GM13976 (cell line): ENCODE results near the gene SPATA9.
A peak's percentile ranks its signal among the peaks of the same experiment; 100 is the strongest.

ENCODE experiments used
- DNase-seq: peaks from one replicate; pipeline ENCODE4 v3.0.0; 2012; ENCODE audit warnings: low spot score
- in situ Hi-C: fragments of 300-500 bp; cut with MboI; formaldehyde crosslinking; loops from one replicate; pipeline ENCODE4 v1.12.0; 2022; ENCODE audit warnings: low sequenced_read_pairs, mixed read lengths, inconsistent platforms; ENCODE audit not compliant: unreplicated experiment
- TF ChIP-seq, protein P1 (sequence below): IDR thresholded peaks from 2 replicates; pipeline ENCODE4 v1.5.1; 2012; ENCODE audit warnings: borderline replicate concordance, mild to moderate bottlenecking; ENCODE audit not compliant: insufficient read depth; ENCODE audit errors: extremely low read depth, missing control alignments, control extremely low read depth

SPATA9 gene

GRCh38 chr5:95655575-95655974 lies 27.2 kb downstream of the SPATA9 start:
- TF ChIP-seq, protein P1, sequence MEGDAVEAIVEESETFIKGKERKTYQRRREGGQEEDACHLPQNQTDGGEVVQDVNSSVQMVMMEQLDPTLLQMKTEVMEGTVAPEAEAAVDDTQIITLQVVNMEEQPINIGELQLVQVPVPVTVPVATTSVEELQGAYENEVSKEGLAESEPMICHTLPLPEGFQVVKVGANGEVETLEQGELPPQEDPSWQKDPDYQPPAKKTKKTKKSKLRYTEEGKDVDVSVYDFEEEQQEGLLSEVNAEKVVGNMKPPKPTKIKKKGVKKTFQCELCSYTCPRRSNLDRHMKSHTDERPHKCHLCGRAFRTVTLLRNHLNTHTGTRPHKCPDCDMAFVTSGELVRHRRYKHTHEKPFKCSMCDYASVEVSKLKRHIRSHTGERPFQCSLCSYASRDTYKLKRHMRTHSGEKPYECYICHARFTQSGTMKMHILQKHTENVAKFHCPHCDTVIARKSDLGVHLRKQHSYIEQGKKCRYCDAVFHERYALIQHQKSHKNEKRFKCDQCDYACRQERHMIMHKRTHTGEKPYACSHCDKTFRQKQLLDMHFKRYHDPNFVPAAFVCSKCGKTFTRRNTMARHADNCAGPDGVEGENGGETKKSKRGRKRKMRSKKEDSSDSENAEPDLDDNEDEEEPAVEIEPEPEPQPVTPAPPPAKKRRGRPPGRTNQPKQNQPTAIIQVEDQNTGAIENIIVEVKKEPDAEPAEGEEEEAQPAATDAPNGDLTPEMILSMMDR, result no peak
- no peak for DNase-seq
- in situ Hi-C loops, result loop anchor here (25.0 kb wide), 1 partner anchor 682 kb away; no protein-coding TSS in a partner anchor

GRCh38 chr5:95654196-95654595 lies 28.6 kb downstream of the SPATA9 start:
- no peak for DNase-seq
- TF ChIP-seq, protein P1, result no peak
- in situ Hi-C loops, result loop anchor here (25.0 kb wide), 1 partner anchor 683 kb away; no protein-coding TSS in a partner anchor

DNA sequence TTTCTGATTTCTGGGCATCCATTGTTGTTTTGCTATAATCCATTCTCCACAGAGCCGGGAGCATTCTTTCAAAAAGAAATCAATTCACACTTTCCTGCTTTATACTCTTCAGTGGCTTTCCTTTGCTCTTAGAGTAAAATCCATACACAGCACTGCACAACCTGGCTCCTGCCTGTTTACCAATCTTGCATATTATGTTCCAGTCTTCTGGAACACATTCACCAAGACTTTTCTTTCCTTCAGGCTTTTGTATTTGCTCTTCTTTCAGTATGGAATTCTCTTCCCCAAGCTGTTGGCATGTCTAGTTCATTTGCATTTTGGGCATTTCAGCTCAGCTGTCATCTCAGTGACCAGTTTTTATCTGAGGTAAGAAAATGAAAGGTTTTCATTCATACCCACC lies 29.9 kb downstream of the SPATA9 start:
- in situ Hi-C loops, result loop anchor here (25.0 kb wide), 1 partner anchor 684 kb away; no protein-coding TSS in a partner anchor
- no peak for DNase-seq
- TF ChIP-seq, protein P1, result no peak

DNA sequence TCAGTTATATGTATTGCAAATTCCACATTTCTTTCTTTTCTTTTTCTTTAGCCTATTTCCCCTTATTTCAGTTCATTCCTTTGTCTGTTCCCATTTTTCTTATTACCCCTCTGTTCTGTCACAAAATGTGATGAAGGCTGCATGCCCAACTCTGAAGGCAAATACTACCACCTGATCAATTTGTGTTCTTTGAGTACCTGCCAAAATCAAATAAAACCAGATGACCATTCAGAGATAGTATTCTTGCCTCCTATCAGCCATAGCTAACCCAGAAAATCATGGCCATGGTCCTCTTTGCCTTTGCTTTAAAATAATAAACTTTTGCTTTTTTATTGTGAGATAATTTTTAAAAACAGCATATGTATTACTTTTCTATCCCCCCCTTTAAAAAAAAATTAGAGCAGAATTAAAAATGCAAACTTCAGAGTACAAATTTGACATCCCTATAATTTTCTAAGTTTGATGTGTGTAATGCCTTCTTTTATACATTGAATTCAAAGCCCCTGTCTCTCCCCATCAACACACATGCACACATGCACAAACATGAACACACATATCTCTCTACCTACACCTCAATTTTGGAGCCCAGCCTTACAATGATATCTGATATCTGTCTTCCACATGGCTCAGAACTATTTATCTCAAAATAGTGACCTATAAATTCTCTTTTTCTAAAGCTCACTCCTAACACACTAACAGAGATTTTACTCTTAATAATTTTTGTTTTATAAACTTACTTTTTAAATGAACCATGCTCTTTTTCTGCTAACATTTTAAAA lies 32.8 kb downstream of the SPATA9 start:
- DNase-seq, result no peak
- in situ Hi-C loops, result loop anchor here (25.0 kb wide), 1 partner anchor 687 kb away; no protein-coding TSS in a partner anchor
- TF ChIP-seq, protein P1, result no peak

DNA sequence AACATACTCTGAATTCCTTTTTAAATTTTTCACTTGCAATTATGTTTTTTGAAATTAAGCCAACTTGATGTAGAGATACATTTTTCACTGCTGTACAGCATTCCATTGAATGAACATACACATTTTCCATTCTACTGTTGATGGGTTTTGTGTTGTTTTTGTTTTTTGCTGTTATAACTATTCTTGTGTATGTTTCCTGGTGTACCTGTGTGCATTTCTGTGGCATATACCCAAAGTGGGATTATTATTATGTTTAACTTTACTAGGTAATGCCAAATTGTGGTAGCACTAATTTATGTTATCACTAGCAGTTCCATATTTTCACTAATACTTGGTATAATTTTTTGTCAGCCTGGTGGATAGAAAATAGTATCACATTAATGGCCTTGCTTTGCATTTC lies 33.5 kb downstream of the SPATA9 start:
- no peak for DNase-seq
- in situ Hi-C loops, result no loop called here
- TF ChIP-seq, protein P1, result no peak

DNA sequence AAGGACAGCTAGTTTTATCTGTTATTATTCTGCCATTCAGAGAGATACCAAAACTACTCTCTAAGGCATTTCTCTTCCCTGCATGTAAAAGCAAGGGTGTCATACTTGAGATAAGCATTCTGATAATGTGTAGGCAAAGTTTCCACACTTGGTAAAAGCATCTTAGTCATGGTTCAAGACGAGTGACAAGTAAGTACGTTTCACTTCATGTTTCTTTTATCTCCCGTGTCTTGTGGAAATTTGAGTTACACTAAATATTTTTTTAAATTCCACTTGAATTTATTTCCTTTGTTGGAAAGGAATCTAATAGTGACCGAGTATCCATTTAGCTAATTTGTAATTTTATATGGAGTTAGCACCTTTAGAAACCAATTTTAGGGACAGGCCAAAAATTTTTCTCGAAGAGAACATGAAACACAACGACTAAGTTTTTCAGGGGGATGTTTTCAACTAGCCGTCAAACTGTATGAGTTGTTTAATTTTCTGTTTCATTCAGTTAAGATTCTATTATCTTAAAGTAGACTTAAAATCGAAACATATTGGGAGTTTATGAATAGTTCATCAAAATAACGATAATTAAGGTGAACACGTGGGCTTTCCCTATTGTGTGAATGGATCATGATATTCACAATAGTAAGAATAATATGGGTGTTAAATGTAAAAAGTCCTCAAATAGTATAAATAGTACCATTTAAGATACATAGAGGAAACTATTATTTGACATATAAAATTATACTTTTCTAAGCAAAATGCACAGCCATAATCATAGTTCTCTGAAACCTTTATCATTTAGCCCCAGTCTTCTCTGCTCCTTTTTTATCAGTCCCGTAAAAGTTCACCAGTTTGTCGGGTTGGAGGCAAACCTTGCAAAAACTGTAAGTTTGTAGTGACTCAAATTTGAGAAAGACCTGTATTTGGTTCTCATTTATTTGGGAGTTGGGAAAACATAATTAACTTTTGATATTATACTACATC lies 34.6 kb downstream of the SPATA9 start:
- in situ Hi-C loops, result no loop called here
- DNase-seq, result peak; percentile 25
- TF ChIP-seq, protein P1, result no peak
